RKO (cell line): ENCODE data around the gene ZNF888.
"Not testable (repeated sequence)": the region's sequence is repeated elsewhere in the genome, so short reads cannot be mapped to it uniquely, and the experiment has no call there.

ENCODE experiments used
- DNase-seq: peaks from one replicate; pipeline ENCODE4 v3.0.0-alpha.2; 2016; ENCODE audit warnings: low spot score

Gene ZNF888

GRCh38 chr19:52922841-52923777 lies at the start of gene ZNF888:
ZNF888 (minus strand) TSS chr19:52923428; CDS start chr19:52917873, 5,555 bp downstream.
- peak; percentile 92 for DNase-seq

- no peak for DNase-seq
These were observed 44.5 kb upstream of the ZNF888 start for GRCh38 chr19:52967772-52968171.

- no peak for DNase-seq
These were observed 40.0 kb upstream of the ZNF888 start for GRCh38 chr19:52963247-52963618.

- DNase-seq: peak; percentile 94
These were observed 39.4 kb upstream of the ZNF888 start, which contains the start of gene ZNF816 for GRCh38 chr19:52962394-52963246. ZNF816 (minus strand) TSS chr19:52962881; CDS start chr19:52956089, 6,792 bp downstream.

GRCh38 chr19:52961981-52962380 lies 38.8 kb upstream of the ZNF888 start:
- peak; percentile 45 for DNase-seq

- DNase-seq: no peak
These were observed 36.5 kb upstream of the ZNF888 start for GRCh38 chr19:52959613-52960295.

- DNase-seq: no peak
These were observed 34.4 kb upstream of the ZNF888 start for GRCh38 chr19:52957591-52957990.

GRCh38 chr19:52956917-52957316 lies 33.7 kb upstream of the ZNF888 start:
- no peak for DNase-seq

- no peak for DNase-seq
These were observed 26.2 kb upstream of the ZNF888 start for GRCh38 chr19:52949422-52949821.

- DNase-seq: no peak
These were observed 25.0 kb upstream of the ZNF888 start for GRCh38 chr19:52948025-52948770.

- DNase-seq: peak; percentile 79
These were observed 23.4 kb upstream of the ZNF888 start for GRCh38 chr19:52946322-52947310.

- no peak for DNase-seq
These were observed 22.6 kb upstream of the ZNF888 start for GRCh38 chr19:52945652-52946321.

- DNase-seq: not testable (repeated sequence)
These were observed 21.7 kb upstream of the ZNF888 start for GRCh38 chr19:52944703-52945493.

GRCh38 chr19:52943884-52944643 lies 20.8 kb upstream of the ZNF888 start:
- DNase-seq: no peak

- DNase-seq: no peak
These were observed 20.1 kb upstream of the ZNF888 start for GRCh38 chr19:52943134-52943883.

- peak; percentile 97 for DNase-seq
These were observed 19.3 kb upstream of the ZNF888 start for GRCh38 chr19:52942386-52943133.
